GM18873 (cell line): ENCODE measurements around the gene AMDHD2.

Source experiments
- ATAC-seq: cut with Tn5 transposase; IDR thresholded peaks from one replicate; pipeline ENCODE4 v1.9.1; 2021; ENCODE audit warnings: mild to moderate bottlenecking, moderate library complexity, moderate number of reproducible peaks; ENCODE audit not compliant: unreplicated experiment, low FRiP score

AMDHD2 gene

DNA sequence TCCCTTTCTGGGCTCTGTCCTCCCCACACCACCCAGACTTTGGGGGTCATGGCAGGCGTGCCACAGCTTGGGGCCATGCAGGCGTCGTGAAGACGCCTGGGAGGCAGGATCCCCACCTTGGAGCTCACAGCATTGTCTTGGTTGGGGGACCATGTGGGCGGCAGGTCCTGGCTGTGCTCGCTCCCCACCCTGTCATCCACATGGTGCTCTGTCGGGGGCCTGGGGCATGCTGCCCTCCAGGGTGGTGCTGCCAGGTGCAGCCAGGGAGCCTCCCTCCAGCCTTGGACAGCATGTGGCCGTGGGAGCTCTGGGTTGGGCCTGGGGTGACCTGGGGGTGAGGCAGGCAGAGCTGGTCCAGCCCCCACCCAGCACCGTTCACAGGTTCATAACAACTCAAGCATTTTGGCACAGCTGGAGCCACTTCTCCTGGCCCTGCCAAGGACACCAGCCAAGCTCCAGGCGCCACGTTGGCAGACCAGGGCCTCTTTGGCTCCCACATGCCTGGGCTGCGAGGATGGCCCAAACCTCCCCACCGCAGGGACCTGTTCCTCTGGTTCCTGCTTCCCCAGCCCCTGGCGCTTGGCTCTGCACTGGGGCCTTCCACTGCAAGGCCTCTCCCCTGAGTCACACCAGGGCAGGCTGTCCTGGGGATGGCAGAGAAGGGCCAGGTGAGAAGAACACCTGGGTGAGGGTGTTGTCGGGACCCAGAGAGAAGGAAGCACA lies 21.5 kb upstream of the AMDHD2 start:
- no peak for ATAC-seq

DNA sequence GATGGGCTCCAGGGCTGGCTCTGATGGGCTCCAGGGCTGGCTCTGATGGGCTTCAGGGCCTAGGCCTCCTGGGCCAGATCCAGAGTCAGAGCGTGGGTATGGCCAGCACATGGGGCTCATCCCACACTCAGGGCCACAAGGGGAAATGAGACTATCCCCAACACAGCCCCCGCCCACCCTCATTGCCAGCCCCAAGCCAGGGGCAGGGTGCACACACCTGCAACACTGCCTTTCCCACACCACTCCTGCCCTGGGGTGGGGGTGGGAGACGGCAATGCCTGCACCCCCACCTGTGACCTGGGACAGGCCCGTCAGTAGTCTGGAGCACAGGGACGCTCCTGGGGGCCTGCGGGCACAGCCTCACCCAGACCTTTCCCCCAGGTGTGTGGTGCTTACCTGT lies 20.7 kb upstream of the AMDHD2 start:
- no peak for ATAC-seq

- no peak for ATAC-seq
These were observed 20.2 kb upstream of the AMDHD2 start for GRCh38 chr16:2499890-2500429.

DNA sequence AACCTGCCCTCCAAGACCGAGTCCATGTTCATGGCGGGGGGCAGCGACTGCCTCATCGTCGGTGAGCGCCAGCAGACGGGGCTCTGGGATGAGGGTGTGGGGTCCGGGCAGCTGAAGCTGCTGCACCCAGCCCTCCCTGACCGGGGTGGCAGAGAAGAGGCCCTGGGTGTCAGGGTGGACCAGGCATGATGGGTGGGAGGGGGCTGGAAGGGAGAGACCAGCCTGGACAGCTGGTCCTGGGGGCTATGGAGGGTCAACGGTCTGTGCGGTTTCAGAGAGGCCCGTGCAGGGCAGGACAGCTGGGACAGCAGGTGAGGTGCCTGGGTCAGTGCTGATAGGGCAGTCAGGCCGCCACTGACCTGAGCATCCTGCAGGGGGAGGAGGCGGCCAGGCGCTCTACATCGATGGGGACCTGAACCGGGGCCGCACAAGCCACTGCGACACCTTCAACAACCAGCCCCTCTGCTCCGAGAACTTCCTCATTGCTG lies 19.7 kb upstream of the AMDHD2 start:
- no peak for ATAC-seq

DNA sequence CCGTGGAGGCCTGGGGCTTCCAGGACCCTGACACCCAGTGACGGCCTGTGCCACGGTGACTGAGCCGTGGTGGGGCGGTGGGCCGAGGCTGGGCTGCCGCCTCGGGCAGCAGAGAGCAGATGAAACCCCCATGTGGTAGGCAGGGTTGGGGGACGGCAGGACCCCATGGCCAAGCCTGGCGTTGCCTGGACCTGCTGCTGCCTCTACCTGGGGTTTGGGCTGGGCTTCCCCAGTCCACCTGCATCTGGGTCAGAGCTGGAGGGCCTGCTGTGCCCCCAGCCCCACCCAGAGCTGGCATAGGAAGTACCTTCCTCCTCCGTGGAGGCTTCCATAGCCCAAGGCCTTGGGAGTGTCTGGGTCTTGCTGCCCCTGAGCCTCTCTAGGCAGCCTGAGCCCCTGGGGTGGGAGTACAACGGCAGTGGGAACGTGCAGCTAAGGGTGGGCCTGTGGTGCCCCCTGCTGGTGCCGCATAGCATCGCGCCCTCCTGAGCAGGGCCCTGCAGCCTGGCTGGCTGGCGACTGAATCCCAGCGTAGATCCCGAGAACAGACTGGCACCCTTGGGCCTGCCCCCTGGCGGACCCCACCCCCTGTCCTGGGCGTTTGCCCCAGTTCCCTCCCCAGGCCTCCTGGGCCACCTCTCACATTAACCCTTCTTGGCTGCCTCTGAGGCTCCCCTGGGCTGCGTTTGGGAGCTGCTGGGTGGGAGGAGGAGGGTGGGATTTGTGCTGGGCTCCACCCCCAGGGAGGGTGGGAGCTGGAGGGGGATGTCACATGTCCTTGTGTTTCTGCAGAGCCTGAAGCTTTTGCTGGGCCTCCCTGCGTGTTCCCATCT lies 19.0 kb upstream of the AMDHD2 start:
- ATAC-seq: no peak

- ATAC-seq: no peak
These were observed 17.9 kb upstream of the AMDHD2 start for GRCh38 chr16:2501946-2502895.

DNA sequence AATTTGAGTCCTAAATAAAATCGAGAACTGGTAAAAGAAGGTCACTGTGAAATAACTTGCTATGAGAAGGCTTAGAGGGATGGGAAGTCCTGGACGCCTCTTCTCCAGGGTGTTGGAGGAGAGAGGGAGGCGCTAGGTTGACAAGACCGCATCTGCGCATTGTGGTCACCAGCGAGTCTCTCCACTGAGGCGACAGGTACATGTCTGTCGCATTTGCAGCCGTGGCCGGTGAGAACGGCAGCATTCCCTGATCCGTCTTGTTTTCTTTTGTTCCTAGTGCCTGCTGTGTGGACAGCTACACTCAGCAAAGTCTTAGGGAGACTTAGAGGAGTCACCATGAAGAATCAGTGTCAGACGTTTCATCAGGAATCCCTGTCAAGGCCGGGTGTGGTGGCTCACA lies 14.5 kb upstream of the AMDHD2 start:
- ATAC-seq: no peak

- ATAC-seq: peak; percentile 45
These were observed 13.0 kb upstream of the AMDHD2 start for GRCh38 chr16:2507052-2507659.

DNA sequence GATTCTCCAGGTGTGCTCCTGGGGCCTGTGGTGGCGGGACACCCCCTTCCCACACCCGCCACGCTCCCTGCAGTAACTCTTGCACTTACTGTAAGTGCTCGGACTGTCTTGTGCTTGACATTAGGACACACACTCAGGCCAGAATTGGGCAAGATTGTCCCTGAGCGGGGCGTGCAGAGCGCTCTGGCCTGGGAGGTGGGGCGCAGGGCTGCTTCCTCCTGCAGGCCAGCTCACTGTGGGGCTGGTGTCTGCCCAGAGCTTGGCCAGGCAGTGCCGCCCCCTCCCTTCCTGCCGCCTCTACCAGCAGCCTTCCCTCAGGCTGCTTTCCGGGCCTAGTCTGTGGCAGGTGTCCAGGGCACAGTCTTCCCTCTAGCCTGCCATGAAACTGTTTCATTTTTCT lies 12.5 kb upstream of the AMDHD2 start:
- ATAC-seq: no peak

DNA sequence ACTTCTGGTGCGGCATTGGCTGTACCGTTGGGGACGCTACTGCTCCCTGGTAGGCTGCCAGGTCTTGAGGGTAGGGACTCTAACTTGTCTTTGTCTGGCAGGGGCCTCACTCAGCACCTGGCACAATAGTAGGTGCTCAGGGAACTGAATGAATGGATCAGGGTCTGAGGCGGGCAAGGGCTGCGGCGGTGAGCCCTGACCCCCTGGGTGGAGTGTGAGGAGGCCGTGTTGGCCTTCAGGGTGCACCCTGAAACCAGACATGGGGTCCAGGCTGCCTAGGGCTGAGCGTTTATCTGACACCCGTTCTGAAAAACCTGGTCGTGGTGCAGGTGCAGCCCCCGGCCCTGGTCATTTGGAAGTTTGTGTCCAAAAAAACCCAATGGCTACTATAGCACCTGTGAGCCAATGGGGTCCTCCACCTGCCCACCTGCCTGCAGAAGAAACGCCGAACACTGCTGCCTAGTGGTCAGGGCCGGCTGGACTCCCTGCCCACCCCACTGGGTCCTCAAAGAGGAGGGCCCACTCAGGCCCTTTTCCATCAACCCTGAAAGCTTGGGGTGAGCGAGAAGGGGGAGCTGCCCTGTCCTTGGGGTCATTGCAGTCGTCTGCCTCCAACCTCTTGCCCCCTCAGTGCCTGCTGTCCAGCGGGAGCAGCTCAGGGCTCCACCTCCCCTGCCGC lies 11.3 kb upstream of the AMDHD2 start:
- ATAC-seq: no peak

- ATAC-seq: no peak
These were observed 8.9 kb upstream of the AMDHD2 start for GRCh38 chr16:2511128-2511800.

- ATAC-seq: no peak
These were observed 8.0 kb upstream of the AMDHD2 start for GRCh38 chr16:2511996-2512734.

GRCh38 chr16:2512735-2513404 lies 7.3 kb upstream of the AMDHD2 start:
- ATAC-seq: no peak

DNA sequence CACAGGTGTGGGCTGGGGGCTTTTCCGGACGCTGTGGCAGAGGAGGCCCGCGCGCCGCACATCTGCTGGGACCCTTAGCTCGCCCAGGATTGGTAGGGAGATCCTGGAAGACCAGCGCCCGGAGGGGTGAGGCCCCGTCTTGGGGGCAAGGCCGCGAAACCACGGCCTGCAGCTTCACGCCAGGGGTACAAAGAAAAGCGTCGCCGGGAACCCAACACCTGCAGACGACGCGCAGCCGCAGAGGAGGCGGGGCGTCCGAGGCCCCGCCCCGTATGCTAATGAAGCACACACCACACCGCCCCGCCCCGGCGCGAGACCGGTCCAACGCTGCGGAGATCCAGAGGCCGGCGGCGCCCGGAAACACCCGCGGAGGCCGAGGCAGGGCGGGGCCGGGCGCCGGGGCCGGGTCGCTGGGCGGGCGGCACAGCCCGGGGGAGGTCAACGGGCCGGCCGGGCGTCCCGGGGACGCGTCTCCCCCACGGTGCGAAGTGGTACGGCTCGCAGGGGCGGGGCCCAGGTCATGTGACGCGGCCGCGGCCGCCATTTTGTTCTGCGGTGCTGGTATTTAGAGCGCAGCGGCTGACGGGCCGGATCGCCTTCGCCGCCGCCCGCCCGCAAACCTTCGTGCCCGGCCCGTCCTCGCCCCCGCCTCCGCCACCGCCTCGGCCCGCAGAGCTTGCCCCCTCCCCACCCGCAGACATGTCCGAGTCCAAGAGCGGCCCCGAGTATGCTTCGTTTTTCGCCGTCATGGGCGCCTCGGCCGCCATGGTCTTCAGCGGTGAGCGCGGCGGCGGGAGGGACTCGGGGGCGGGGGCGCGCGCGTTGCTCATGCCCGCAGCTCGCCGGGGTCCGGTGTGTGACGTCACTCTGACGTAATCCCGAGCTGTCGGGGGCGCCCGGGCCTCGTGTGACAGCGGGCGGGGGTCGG lies 6.5 kb upstream of the AMDHD2 start, which contains the start of gene ATP6V0C:
Gene ATP6V0C (plus strand): TSS at position 548 of the 928 bp plus-strand sequence. CDS start 152 bp downstream, at position 700.
- peak; percentile 40 for ATAC-seq

DNA sequence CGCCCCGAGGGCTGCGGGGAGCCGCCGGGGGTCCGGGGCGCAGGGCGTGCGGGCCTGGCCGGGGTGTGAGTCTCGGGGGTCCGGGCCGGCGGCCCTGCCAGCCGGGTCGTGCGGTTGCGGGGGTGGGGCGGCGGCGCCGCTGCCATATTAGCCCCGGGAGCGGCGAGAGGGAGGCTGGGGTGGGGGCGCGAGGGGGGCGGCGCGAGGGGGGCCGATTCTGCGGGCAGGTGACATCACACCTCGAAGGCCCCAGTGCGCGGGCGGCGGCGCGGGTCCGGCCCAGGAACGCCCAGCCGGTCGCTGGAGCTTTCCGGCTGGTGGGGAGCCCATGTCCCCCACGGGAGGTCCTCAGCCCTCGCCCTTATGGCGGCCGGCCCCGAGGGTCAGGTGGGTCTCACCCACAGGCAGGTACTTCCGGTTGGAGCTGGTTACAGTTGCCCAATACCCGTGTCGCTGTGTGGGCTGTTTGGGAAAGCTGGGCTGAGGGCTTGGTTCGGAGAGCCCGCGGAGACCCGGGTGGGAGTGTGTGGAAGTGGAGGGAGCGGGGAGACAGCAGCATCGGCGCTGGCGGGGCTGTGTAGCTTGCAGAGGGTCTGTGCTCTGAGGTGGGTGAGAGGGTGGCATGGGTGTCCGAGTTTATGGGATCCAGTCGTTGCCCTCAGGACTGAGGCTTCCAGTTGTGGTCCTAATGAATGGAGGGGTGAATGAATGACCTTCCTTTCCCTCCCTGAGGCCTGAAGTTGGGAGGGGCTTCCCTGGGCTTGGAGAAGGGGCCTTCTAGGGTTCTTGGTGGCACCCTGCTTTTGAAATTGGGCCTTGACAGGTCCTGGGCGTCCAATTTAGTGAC lies 5.6 kb upstream of the AMDHD2 start:
- no peak for ATAC-seq
